HG02588 (cell line): ENCODE measurements around the gene LRRC71.

Experiments
- ATAC-seq: cut with Tn5 transposase; IDR thresholded peaks from one replicate; pipeline ENCODE4 v1.9.1; 2021; ENCODE audit warnings: mild to moderate bottlenecking, moderate library complexity; ENCODE audit not compliant: unreplicated experiment

The LRRC71 gene

GRCh38 chr1:156920233-156921052, at the start of gene LRRC71:
Gene LRRC71, plus strand, starts transcription at chr1:156920632. Its CDS starts 172 bp downstream, at chr1:156920804.
- no peak for ATAC-seq

GRCh38 chr1:156873659-156874058, 46.8 kb upstream of the LRRC71 start:
- ATAC-seq = no peak

- no peak for ATAC-seq
These were observed 46.3 kb upstream of the LRRC71 start for GRCh38 chr1:156874142-156874541.

- ATAC-seq = no peak
These were observed 45.7 kb upstream of the LRRC71 start for GRCh38 chr1:156874572-156875340.

GRCh38 chr1:156875341-156875615, 45.2 kb upstream of the LRRC71 start:
- no peak for ATAC-seq

- ATAC-seq = no peak
These were observed 44.2 kb upstream of the LRRC71 start for GRCh38 chr1:156876281-156876680.

GRCh38 chr1:156877433-156878170, 42.8 kb upstream of the LRRC71 start:
- ATAC-seq = no peak

GRCh38 chr1:156879876-156880275, 40.6 kb upstream of the LRRC71 start:
- ATAC-seq = no peak

- ATAC-seq = no peak
These were observed 40.0 kb upstream of the LRRC71 start for GRCh38 chr1:156880473-156880872.

- no peak for ATAC-seq
These were observed 39.3 kb upstream of the LRRC71 start for GRCh38 chr1:156881101-156881500.

- no peak for ATAC-seq
These were observed 38.8 kb upstream of the LRRC71 start for GRCh38 chr1:156881663-156882062.

- no peak for ATAC-seq
These were observed 37.9 kb upstream of the LRRC71 start for GRCh38 chr1:156882543-156882942.

- no peak for ATAC-seq
These were observed 36.5 kb upstream of the LRRC71 start for GRCh38 chr1:156883919-156884318.

- no peak for ATAC-seq
These were observed 35.8 kb upstream of the LRRC71 start for GRCh38 chr1:156884560-156885184.

- ATAC-seq = no peak
These were observed 35.1 kb upstream of the LRRC71 start for GRCh38 chr1:156885314-156885713.

- ATAC-seq = no peak
These were observed 34.5 kb upstream of the LRRC71 start for GRCh38 chr1:156885880-156886355.

- ATAC-seq = no peak
These were observed 33.7 kb upstream of the LRRC71 start for GRCh38 chr1:156886583-156887281.

- no peak for ATAC-seq
These were observed 33.1 kb upstream of the LRRC71 start for GRCh38 chr1:156887317-156887716.

- ATAC-seq = no peak
These were observed 32.7 kb upstream of the LRRC71 start for GRCh38 chr1:156887734-156888133.

- ATAC-seq = no peak
These were observed 30.4 kb upstream of the LRRC71 start for GRCh38 chr1:156889802-156890580.
